Measurements from ENCODE around the gene BEND5. TPM values are rescaled to one million over a fixed set of nuclear protein-coding genes. Genes with fewer than 3 reads are reported as not detected.

The BEND5 gene
- total and polyA plus RNA-seq, 2 of the 4 experiments (the other 2 are of a cell fraction) = 1.1 to 1.3 TPM

DNA sequence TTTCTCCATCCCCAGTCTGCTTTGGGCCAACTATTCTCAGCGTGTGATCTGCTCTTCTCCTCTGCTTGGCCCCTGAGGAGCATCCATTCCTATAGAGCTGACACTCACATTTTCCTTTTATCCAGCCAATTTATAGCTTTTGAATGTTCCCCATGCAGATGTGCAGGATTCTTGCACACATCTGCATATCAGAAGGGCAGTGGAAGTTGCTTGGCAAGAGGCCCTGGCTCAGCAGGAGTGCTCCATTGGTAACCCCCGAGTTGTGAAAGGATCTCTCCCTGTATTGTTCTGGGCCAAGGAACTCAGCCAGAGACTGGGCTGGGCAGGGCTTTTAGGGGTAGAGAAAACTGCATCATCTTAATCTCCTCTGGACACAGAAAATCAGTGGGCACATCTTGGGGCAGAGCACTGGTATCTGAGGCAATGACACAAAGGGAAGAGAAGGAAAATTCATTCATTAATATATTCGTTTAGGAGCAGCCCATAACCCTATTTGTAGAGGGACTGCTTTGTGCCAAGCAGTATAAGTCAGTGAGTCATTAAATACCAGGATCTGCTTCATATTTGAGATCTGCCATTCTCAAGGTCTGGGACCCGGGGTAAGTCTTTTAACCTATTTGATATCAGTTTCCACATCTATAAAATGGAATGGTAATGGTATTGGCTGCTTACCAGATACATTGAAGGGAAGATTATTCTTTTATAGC lies 31.0 kb upstream of the BEND5 start:
- ChIA-PET CTCF (no interaction called here), POLR2A (ENCODE audit: unreplicated experiment) (no interaction called here)
- Histone ChIP-seq H4K8ac (ENCODE audit: low read depth in 2 of 2, low read length in 2 of 2) (no peak overlapping the region), H3K36me3 (ENCODE audit: control insufficient read depth, insufficient read depth, low read length) (no peaks in the 10 kb centered on the region), H3K9me3 (ENCODE audit: control insufficient read depth, insufficient read depth, low read length) (no peaks in the 10 kb centered on the region), H3K18ac (ENCODE audit: low read depth, low read length) (no peak overlapping the region), H4K91ac (ENCODE audit: insufficient read depth, low read depth, low read length) (no peak overlapping the region), H3K9ac (ENCODE audit: low read depth, low read length) (no peak overlapping the region), H3K27me3 (ENCODE audit: control insufficient read depth, insufficient read depth, low read length) (no peaks in the 10 kb centered on the region), H2BK5ac (ENCODE audit: low read depth, low read length, poor library complexity, severe bottlenecking) (no peak overlapping the region), H2AK9ac (replicated peaks; ENCODE audit: low read depth, low read length, poor library complexity) (no peak overlapping the region), H2BK120ac (ENCODE audit: low read depth, low read length) (no peak overlapping the region), H3K4me3 (ENCODE audit: insufficient read depth, low read depth, low read length) (no peak overlapping the region), H3K56ac (ENCODE audit: extremely low read depth, insufficient read depth, low read length) (no peak overlapping the region), H3K27ac (ENCODE audit: insufficient read depth, low read length) (no peak overlapping the region), H2AK5ac (ENCODE audit: low read depth, low read length) (no peak overlapping the region), H2BK15ac (ENCODE audit: low read depth, low read length) (no peak overlapping the region), H3K23ac (ENCODE audit: low read depth, low read length) (no peak overlapping the region), H3K14ac (replicated peaks; ENCODE audit: low read depth, low read length) (no peak overlapping the region), H4K20me1 (ENCODE audit: insufficient read depth, low read length) (no peaks in the 10 kb centered on the region), H3K4me2 (ENCODE audit: low read depth, low read length) (no peak overlapping the region), H3K79me1 (ENCODE audit: low read depth in 1 of 2, low read length in 2 of 2) (no peaks in the 10 kb centered on the region), H3K4me1 (ENCODE audit: control insufficient read depth, insufficient read depth, low read length) (no peaks in the 10 kb centered on the region), H3K4ac (ENCODE audit: low read depth, low read length) (no peak overlapping the region), H4K5ac (ENCODE audit: low read depth, low read length) (no peak overlapping the region), H2BK20ac (ENCODE audit: low read depth, low read length) (no peak overlapping the region), H3K9me1 (ENCODE audit: insufficient read depth, low read length) (no peaks in the 10 kb centered on the region), H2AFZ (replicated peaks; ENCODE audit: low read length, poor library complexity) (no peak overlapping the region)
- dilution Hi-C loops (cut with HindIII; ENCODE audit: low sequenced_read_pairs, unreplicated experiment) (no loop called here), in situ Hi-C loops (cut with MboI; ENCODE audit: low sequenced_read_pairs) (no loop called here), intact Hi-C loops (cut with micrococcal nuclease) (no loop called here)
- no peak for DNase-seq
- TF ChIP-seq RCOR1 (IDR thresholded peaks at IDR 0.05; ENCODE audit: insufficient replicate concordance, low read length) (no peak), MAZ (IDR thresholded peaks at IDR 0.05; ENCODE audit: borderline replicate concordance, low read depth, low read length) (no peak), CHD1 (IDR thresholded peaks at IDR 0.05; ENCODE audit: low read depth, low read length) (no peak)
- BruUV-seq (replicated peaks) = no TSS peak
- no peak for ATAC-seq (ENCODE audit: low read depth)
- 0% methylated on average over 1 of the region's 4 CpGs; no CpG with 5 or more reads in 1 of the 2 experiments for WGBS, 2 experiments (ENCODE audit: extremely low coverage in 2 of 2, insufficient read length in 1 of 2)
